IPS-18c (cell line): Measurements from ENCODE around the gene IL17RC.
"Not testable (repeated sequence)": the region's sequence is repeated elsewhere in the genome, so short reads cannot be mapped to it uniquely, and the experiment has no call there.

ENCODE experiments used
- H3K4me3 ChIP-seq: 2 replicates; pipeline ENCODE4 v1.7.0; 2013; ENCODE audit warnings: low read depth, mild to moderate bottlenecking, low read length, moderate library complexity; ENCODE audit not compliant: insufficient read depth
- H3K9me3 ChIP-seq: one replicate; pipeline ENCODE4 v1.6.1; 2013; ENCODE audit warnings: mild to moderate bottlenecking, low read length, moderate library complexity; ENCODE audit not compliant: control insufficient read depth, insufficient read depth

IL17RC gene

GRCh38 chr3:9916734-9917680, at the start of gene IL17RC:
Gene IL17RC, plus strand, starts transcription at chr3:9917098. Its CDS starts 218 bp downstream, at chr3:9917316.
- Histone ChIP-seq H3K4me3 (peak within 1 kb of the TSS; percentile 70), H3K9me3 (no peaks in the 10 kb centered on the region)

- Histone ChIP-seq H3K4me3 (no peak overlapping the region), H3K9me3 (no peaks in the 10 kb centered on the region)
Observed at GRCh38 chr3:9867106-9867505, 49.8 kb upstream of the IL17RC start.

GRCh38 chr3:9869955-9870354, 46.9 kb upstream of the IL17RC start:
- Histone ChIP-seq H3K4me3 (no peak overlapping the region), H3K9me3 (no peaks in the 10 kb centered on the region)

- Histone ChIP-seq H3K4me3 (no peak overlapping the region), H3K9me3 (no peaks in the 10 kb centered on the region)
Observed at GRCh38 chr3:9870978-9871377, 45.9 kb upstream of the IL17RC start.

GRCh38 chr3:9872067-9872466, 44.8 kb upstream of the IL17RC start:
- H3K4me3 ChIP-seq, result not testable (repeated sequence)

GRCh38 chr3:9875448-9875847, 41.5 kb upstream of the IL17RC start:
- no peak overlapping the region for H3K4me3 ChIP-seq
- H3K9me3 ChIP-seq, result no peaks in the 10 kb centered on the region

More at GRCh38 chr3:9872067-9872466, 44.8 kb upstream of the IL17RC start:
- H3K9me3 ChIP-seq, result not testable (repeated sequence)

GRCh38 chr3:9876255-9876654, 40.6 kb upstream of the IL17RC start:
- H3K9me3 ChIP-seq, H3K4me3 ChIP-seq: not testable (repeated sequence)

- Histone ChIP-seq H3K9me3 (no peaks in the 10 kb centered on the region), H3K4me3 (no peak overlapping the region)
Observed at GRCh38 chr3:9876991-9877390, 39.9 kb upstream of the IL17RC start.

GRCh38 chr3:9878700-9879099, 38.2 kb upstream of the IL17RC start:
- Histone ChIP-seq H3K4me3 (no peak overlapping the region), H3K9me3 (peaks cover 2% of the 10 kb centered on the region)

- peaks cover 2% of the 10 kb centered on the region for H3K9me3 ChIP-seq
- H3K4me3 ChIP-seq, result no peak within 1 kb of the TSS
Observed at GRCh38 chr3:9879830-9880549, 36.9 kb upstream of the IL17RC start, which contains the start of gene CIDEC. Gene CIDEC, minus strand, starts transcription at chr3:9880253. Its CDS starts 1,767 bp downstream, at chr3:9878486.

GRCh38 chr3:9881441-9881840, 35.5 kb upstream of the IL17RC start:
- Histone ChIP-seq H3K9me3 (peaks cover 2% of the 10 kb centered on the region), H3K4me3 (no peak overlapping the region)

GRCh38 chr3:9883706-9884554, 33.0 kb upstream of the IL17RC start:
- H3K4me3 ChIP-seq, result no peak overlapping the region
- H3K9me3 ChIP-seq, result peaks cover 2% of the 10 kb centered on the region

GRCh38 chr3:9884555-9885165, 32.2 kb upstream of the IL17RC start:
- no peak overlapping the region for H3K4me3 ChIP-seq
- H3K9me3 ChIP-seq, result peaks cover 2% of the 10 kb centered on the region

- Histone ChIP-seq H3K4me3 (no peak overlapping the region), H3K9me3 (peaks cover 2% of the 10 kb centered on the region)
Observed at GRCh38 chr3:9886328-9886727, 30.6 kb upstream of the IL17RC start.

- no peak overlapping the region for H3K4me3 ChIP-seq
Observed at GRCh38 chr3:9887480-9887879, 29.4 kb upstream of the IL17RC start.

GRCh38 chr3:9888540-9888939, 28.4 kb upstream of the IL17RC start:
- Histone ChIP-seq H3K9me3 (no peaks in the 10 kb centered on the region), H3K4me3 (no peak overlapping the region)

More at GRCh38 chr3:9887480-9887879, 29.4 kb upstream of the IL17RC start:
- H3K9me3 ChIP-seq, result peaks cover 1% of the 10 kb centered on the region

- H3K9me3 ChIP-seq, result no peaks in the 10 kb centered on the region
- no peak overlapping the region for H3K4me3 ChIP-seq
Observed at GRCh38 chr3:9889405-9889804, 27.5 kb upstream of the IL17RC start.
